Measurements from ENCODE around the gene ZSWIM6.

Gene ZSWIM6

DNA sequence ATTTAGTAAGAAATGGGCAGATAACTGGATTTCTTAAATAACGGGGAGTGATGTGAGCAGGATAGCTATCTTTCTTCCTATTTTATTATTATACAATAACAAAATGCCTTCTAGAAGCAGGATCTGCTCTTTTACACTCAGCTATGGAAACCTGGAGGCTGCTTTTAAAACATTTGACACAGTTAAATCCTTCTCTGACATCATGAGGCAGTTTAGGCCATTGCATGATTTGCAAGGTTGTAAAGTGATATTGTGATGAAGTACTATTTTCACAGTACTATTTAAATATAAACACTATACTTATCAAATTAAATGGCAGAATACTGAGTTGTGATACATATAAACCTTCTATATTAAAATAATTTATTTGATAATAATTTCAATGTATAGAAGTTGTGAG, 93.9 kb downstream of the ZSWIM6 start:
- FAIRE-seq (no peak), DNase-seq (ENCODE audit: extremely low spot score, insufficient read length, low read depth) (no peak)

- DNase-seq (ENCODE audit: extremely low spot score, insufficient read length, low read depth): no peak
- FAIRE-seq: no peak
These were observed 97.8 kb downstream of the ZSWIM6 start for GRCh38 chr5:61429906-61430305.

GRCh38 chr5:61431923-61432620, 100.0 kb downstream of the ZSWIM6 start:
- FAIRE-seq: no peak

GRCh38 chr5:61435368-61435767, 103.3 kb downstream of the ZSWIM6 start:
- no peak for FAIRE-seq
- no peak for DNase-seq (ENCODE audit: extremely low spot score, insufficient read length, low read depth)

More at GRCh38 chr5:61431923-61432620, 100.0 kb downstream of the ZSWIM6 start:
- DNase-seq (ENCODE audit: extremely low spot score, insufficient read length, low read depth): no peak

- no peak for DNase-seq (ENCODE audit: extremely low spot score, insufficient read length, low read depth)
- no peak for FAIRE-seq
These were observed 106.4 kb downstream of the ZSWIM6 start for GRCh38 chr5:61438298-61438970.

DNA sequence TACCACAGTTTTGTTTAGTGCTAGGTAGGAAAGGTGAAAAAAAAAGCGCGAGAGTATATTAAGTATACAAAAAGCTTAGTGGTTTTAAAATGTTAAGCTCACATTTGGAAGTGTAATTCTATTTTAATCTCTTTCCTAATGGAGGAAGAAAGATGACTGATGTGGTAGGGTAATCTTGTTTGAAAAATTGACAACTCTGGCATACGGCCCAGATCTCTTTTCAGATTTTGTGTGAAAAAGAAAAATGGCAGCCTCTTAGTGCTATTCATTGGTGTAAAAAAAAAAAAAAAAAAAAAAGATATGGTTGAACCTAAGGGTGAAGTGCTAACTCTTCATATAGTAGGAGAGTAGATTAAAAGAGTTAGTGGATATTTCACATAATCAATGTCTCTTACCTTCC, 108.0 kb downstream of the ZSWIM6 start:
- no peak for DNase-seq (ENCODE audit: extremely low spot score, insufficient read length, low read depth)

GRCh38 chr5:61440596-61440995, 108.5 kb downstream of the ZSWIM6 start:
- FAIRE-seq: no peak
- no peak for DNase-seq (ENCODE audit: extremely low spot score, insufficient read length, low read depth)

More for the DNA sequence above, 108.0 kb downstream of the ZSWIM6 start:
- FAIRE-seq: no peak

DNA sequence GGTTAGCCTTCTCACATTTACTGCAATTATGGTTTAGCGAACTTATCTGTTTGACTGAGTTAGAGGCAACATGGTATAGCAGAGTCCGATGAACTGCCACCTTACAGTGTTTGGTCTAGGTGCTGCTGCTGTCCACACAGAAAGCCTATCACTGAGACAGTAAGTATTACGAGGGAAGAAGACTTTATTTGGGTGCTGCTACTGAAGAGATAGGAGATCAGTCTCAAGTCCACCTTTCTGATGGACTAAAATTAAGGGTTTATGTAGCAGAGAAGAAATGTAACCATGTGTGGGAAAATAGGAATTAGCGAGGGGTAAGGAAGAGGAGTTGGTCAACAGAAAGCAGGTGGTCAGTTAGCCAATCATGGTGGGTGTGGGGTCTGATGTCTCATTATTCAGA, 109.7 kb downstream of the ZSWIM6 start:
- FAIRE-seq: no peak
- no peak for DNase-seq (ENCODE audit: extremely low spot score, insufficient read length, low read depth)

DNA sequence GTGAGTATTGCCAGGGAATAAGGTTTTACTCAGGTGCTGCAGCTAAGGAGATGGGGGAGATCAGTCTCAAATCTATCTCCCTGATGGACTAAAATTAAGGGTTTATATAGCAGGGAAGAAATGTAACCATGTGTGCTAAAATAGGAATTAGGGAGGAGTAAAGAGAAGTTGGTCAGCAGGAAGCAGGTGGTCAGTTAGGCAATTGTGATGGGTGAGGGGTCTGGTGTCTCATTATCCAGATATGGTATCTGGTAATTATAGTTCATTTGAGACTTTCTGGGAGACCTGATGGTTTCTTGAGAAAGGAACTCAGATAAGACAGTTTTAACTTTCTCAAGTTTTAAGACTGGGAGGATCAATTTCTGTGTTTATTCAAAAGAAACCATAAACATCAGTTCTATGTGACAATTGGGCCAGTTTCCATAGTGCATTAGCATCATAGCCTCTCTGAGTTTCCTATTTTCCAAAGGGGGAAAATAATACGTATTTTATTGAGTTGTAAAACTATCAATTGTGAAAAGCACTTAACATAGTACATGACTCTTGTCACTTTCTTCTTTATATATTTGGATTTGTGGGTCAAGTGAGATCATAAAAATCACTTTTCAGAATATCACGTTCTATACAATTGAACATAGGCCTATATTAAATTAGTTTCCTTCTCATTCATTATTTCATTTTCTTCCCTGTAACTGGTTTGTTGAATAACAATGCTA, 115.9 kb downstream of the ZSWIM6 start:
- no peak for DNase-seq (ENCODE audit: extremely low spot score, insufficient read length, low read depth)

GRCh38 chr5:61449804-61450492, 117.9 kb downstream of the ZSWIM6 start:
- FAIRE-seq (no peak), DNase-seq (ENCODE audit: extremely low spot score, insufficient read length, low read depth) (no peak)

More for the DNA sequence above, 115.9 kb downstream of the ZSWIM6 start:
- no peak for FAIRE-seq

DNA sequence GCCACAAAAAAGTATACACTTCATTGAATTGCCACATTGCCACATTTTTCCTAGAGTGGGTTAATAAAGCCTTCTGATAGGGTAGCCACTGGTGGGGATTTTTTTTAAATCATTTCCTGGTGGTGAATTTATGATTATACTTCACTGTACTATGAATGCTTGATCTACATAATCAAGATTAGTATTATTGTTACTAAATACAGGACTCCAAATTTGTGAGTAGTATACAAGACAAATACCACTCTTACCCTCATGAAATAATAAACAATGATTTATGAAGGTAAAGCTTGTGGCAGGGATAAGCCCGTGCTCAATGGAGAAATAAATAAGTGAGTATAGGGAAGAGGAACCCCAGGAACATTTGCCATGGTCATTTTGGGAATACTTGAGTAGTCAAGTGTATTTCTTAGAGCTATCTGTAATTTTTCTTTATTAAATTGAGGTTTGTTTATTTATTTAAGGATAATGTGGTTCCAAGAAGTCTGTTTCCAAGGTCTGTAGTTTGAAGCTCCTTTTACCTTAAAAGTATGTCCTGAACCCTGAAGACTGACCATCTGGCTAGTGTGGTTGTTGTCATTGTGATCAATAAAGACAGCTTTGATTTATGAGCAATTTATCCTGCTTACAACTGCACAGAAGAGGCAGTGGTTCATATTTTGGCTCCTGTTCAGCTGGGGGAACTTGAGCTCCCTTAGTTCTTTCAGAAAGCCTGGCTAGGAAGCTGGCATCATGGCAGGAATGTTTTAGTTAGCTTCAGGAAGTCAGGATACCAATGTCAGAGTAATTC, 118.6 kb downstream of the ZSWIM6 start:
- DNase-seq (ENCODE audit: extremely low spot score, insufficient read length, low read depth): no peak
- FAIRE-seq: no peak

DNA sequence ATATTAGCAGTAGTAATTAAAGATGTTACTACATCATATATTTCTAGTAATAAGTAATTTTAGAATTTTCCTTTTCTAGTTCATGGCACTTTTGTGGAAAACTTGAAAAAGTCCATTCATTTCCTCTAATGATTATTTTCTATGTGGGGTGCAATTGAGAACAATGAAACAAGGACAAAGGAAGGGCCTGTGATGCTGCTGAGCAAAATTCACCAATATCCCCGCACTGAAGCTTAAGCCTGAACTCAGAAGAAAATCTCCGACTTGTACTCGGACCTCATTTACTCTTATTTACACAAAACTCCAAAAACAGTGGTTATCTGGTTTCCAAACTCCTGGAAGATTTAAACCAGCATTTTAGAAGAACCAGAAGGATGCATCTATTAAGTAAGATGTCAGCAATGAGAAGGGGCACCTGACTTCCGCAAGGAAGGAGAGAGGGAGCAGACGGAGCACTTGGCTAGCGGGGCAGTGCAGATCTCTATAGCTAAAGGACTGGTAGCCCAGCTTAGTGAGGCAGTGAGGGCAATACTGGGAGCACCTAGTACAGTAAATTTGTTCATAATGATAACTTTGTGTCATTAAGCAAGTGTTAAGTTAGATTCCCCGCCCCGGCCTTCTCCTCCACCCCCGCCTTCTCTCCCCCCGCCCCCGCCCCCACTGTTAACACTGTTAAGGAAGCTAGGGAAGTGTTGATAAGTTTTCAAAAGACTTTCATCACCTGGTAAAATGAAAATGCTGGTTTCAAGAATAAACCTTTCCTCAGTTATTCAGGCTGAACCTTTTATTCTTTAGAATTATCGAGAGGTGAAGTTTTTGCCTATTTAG, 123.3 kb downstream of the ZSWIM6 start:
- FAIRE-seq (no peak), DNase-seq (ENCODE audit: extremely low spot score, insufficient read length, low read depth) (no peak)

DNA sequence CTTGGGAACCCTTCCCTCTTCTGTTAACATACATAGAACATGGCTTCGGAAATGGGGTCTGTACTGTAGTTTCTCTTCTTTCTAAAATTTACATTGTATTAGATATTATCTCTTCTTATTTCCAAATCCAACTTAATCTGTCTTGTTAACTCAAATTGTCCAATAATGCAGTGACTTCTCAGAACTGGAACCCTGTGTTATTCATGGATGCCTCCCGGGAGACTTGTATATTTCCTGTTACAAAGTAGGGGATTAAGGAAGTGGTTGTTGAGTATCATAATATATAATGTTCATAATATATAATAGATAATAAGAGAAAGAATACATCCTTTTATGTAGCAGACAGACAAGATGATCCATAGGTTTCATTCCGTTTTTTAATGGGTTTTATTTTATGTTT, 128.4 kb downstream of the ZSWIM6 start:
- FAIRE-seq (no peak), DNase-seq (ENCODE audit: extremely low spot score, insufficient read length, low read depth) (no peak)

- no peak for FAIRE-seq
- DNase-seq (ENCODE audit: extremely low spot score, insufficient read length, low read depth): no peak
These were observed 129.4 kb downstream of the ZSWIM6 start for GRCh38 chr5:61461417-61461816.

- FAIRE-seq (no peak), DNase-seq (ENCODE audit: extremely low spot score, insufficient read length, low read depth) (no peak)
These were observed 129.9 kb downstream of the ZSWIM6 start for GRCh38 chr5:61461926-61462325.

DNA sequence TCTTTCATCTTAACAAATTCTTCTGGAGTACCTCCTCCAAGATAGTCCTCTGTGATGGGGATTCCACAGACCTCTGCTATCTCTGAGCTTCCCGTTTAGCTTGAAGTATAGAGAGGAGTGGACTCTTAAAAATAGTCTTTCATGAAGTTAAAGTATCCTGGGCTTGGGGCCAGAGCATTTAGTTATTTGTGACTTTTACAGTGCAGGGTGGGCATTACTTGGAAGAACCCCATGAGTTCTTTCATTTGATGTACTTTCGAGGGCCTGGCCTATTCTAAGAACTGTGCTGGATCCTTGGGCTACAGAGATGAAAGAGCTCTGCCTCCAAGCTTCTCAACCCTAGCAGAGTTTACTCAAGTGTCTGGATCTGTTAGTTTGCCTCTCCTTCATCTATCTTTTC, 131.5 kb downstream of the ZSWIM6 start:
- FAIRE-seq: no peak
- no peak for DNase-seq (ENCODE audit: extremely low spot score, insufficient read length, low read depth)

DNA sequence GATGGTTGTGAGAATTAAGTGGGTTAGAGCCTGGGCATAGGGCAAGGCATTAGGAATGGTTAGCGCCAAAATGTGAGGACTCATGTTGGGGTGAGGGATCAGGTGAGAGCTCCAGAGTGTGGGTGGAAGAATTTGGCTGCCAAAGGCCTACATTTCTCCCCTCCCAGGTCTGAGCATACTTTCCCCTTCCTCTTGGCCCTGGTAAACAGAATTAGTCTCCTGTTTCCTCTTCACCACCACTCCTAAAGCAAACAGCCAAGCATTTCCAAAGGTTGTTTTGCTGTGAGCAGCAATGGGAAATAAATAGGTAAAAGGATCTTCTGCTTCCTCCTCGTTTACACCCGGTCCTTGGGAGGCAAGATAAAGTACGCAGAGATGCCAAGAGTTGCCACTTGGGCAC, 132.5 kb downstream of the ZSWIM6 start:
- no peak for FAIRE-seq
- no peak for DNase-seq (ENCODE audit: extremely low spot score, insufficient read length, low read depth)

DNA sequence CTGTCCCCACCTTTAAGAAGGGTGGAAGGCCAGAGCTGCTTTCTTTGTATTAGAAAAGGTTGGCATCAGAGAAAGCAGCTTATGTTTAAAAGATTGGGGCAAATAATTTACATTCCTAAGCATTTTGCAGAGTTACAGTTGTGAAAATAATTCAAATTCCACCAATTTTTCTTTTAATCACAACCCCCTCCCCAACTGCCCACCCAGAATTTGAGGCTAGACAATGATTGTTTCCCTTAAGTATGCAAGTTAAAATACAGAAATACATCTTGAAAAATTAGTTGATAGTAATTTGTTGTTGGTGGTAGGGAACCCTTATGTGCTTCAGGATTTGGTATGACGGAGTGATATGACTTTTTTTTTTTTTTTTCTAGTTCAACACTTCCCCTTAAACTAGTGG, 133.0 kb downstream of the ZSWIM6 start:
- FAIRE-seq (no peak), DNase-seq (ENCODE audit: extremely low spot score, insufficient read length, low read depth) (no peak)

DNA sequence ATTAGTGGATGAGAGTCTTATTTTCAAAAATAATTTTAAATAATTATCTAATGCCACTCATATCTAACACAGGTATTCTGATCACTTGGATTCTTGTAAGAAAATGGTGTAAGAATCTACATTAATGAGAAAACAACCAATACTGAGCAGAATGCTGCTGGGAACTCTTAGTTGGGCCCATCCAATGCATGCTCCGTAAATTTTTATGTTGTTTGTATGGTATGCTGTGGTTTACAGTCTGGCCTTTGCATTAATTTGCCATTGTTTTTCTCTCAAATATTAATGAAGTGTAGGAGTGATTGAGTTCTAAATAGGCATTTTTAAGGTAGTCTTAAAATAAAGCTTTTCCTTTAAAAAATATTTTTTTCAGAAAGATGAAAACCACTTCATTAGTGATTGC, 133.4 kb downstream of the ZSWIM6 start:
- FAIRE-seq (no peak), DNase-seq (ENCODE audit: extremely low spot score, insufficient read length, low read depth) (no peak)
